ENCODE data around the gene KRT82.

DNA sequence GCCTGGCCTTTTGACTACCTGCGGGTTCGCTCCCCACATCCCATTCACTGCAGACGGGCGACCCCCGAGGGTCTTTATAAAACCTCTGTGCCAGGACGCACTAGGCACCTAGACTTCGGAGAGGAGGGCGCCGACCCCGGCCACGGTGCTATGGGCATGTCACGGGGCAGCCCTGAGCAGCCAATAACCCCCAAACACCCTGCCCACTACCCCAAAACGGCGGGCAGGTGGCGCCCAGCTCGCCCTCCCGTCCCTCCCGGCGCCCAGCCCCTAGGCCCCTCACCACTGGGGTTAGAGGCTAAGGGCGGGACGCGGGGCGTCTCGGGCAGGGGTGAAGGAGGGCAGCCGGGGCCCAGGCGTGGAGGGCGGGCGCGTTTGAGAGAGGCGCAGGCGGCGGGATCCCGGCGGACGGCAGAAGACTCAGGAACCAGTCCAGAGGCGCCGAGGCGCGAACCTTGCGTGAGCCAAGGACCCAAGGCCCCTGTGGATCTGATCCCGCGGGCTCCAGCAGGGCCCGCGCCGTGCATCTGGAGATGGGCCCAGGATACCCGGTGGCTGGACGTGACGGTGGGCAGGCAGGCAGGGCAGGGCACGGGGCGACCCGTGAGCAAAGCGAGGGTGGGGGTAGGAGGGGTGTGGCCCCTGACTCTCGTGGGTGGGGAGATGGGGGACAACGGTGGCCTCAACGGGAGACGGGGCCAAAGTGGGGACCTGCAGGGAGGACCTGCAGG lies 49.9 kb downstream of the KRT82 start:
- TF ChIP-seq NFIC (IDR thresholded peaks at IDR 0.05; ENCODE audit: borderline replicate concordance) (no peak), EZH2phosphoT487 (IDR thresholded peaks at IDR 0.05; ENCODE audit: borderline replicate concordance, low read depth) (no peak), TCF12 (IDR thresholded peaks at IDR 0.05) (no peak), YY1 (IDR thresholded peaks at IDR 0.05; ENCODE audit: low read depth) (no peak), EP300 (IDR thresholded peaks at IDR 0.05; ENCODE audit: borderline replicate concordance in 1 of 2, low read depth in 1 of 2, low read length in 1 of 2) (no peak), ELF1 (IDR thresholded peaks at IDR 0.05) (no peak)
- TF ChIP-seq, protein P1, sequence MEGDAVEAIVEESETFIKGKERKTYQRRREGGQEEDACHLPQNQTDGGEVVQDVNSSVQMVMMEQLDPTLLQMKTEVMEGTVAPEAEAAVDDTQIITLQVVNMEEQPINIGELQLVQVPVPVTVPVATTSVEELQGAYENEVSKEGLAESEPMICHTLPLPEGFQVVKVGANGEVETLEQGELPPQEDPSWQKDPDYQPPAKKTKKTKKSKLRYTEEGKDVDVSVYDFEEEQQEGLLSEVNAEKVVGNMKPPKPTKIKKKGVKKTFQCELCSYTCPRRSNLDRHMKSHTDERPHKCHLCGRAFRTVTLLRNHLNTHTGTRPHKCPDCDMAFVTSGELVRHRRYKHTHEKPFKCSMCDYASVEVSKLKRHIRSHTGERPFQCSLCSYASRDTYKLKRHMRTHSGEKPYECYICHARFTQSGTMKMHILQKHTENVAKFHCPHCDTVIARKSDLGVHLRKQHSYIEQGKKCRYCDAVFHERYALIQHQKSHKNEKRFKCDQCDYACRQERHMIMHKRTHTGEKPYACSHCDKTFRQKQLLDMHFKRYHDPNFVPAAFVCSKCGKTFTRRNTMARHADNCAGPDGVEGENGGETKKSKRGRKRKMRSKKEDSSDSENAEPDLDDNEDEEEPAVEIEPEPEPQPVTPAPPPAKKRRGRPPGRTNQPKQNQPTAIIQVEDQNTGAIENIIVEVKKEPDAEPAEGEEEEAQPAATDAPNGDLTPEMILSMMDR (IDR thresholded peaks at IDR 0.05) = no peak

Measured in SK-N-SH (cell line).